AG04450 (cell line): ENCODE measurements around the gene SAMD10. TPM values are rescaled to one million over a fixed set of nuclear protein-coding genes. Genes with fewer than 3 reads are reported as not detected.

Experiments used
- CTCF ChIA-PET: fragments of 300-600, 350-600 bp; formaldehyde crosslinking; extraction: SDS; loops from one replicate; lab custom pipeline; 2022; ENCODE audit warnings: antibody characterized with exemption, inconsistent platforms; lab: Charles Lee
- POLR2A ChIA-PET: fragments of 350-600 bp; formaldehyde crosslinking; extraction: SDS; loops from one replicate; lab custom pipeline; 2021; ENCODE audit warnings: antibody characterized with exemption, inconsistent platforms; lab: Yijun Ruan, JAX
- DNase-seq: peaks from one replicate; pipeline ENCODE4 v3.0.0-alpha.2; 2011; ENCODE audit warnings: low read depth, low spot score
- H3K27ac ChIP-seq: one replicate; pipeline ENCODE4 v1.5.1; 2012; ENCODE audit warnings: low read depth, low read length, control low read depth
- H3K27me3 ChIP-seq: one replicate; pipeline ENCODE4 v1.6.0; 2012; ENCODE audit warnings: low read length; ENCODE audit not compliant: control insufficient read depth, insufficient read depth
- H3K4me3 ChIP-seq: 2 replicates; pipeline ENCODE4 v1.5.1; 2011; ENCODE audit warnings: mild to moderate bottlenecking, low read depth, low read length, control low read depth
- H3K9me3 ChIP-seq: 2 replicates; pipeline ENCODE4 v1.5.1; 2012; ENCODE audit warnings: low read length; ENCODE audit not compliant: control insufficient read depth, insufficient read depth
- CTCF ChIP-seq: IDR thresholded peaks from 2 replicates; pipeline ENCODE4 v1.5.1; 2011; ENCODE audit warnings: low read depth, low read length, control low read depth, inconsistent platforms
- polyA plus RNA-seq: library from polyadenylated mRNA; depleted of rRNA; stranded (reverse); fragments of >200 nt; gene quantifications from 2 replicates; pipeline ENCODE4 v1.2.3, GENCODE V29; 2011; rRNA removed
- small RNA-seq: library from RNA; depleted of rRNA; stranded (forward); fragments of <200 nt; gene quantifications from one replicate; pipeline ENCODE3, GENCODE V24; 2012; ENCODE audit warnings: low read depth; ENCODE audit not compliant: insufficient read length

The SAMD10 gene
- polyA plus RNA-seq, 1 experiment: 1.3 TPM

- no peaks in the 10 kb centered on the region for H3K27me3 ChIP-seq
- no peak overlapping the region for H3K27ac ChIP-seq
- no peaks in the 10 kb centered on the region for H3K9me3 ChIP-seq
- CTCF ChIA-PET: no interaction called here
- no peak for DNase-seq
- POLR2A ChIA-PET: no interaction called here
- TF ChIP-seq CTCF: no peak
- no peak overlapping the region for H3K4me3 ChIP-seq
Measured at GRCh38 chr20:63924241-63924640, 55.2 kb downstream of the SAMD10 start.

Small RNA genes lying within 50 kb of the gene (small RNA-seq; reads per million reads assigned to genes)
- gene MIR647: not detected

Other genes starting within 250 kb of the SAMD10 start
- gene LIME1, start 243.0 kb downstream of the SAMD10 start, polyA plus RNA-seq: 1.5 and 1.8 TPM in 2 replicates
- 26.0 and 27.6 TPM in 2 replicates for gene SLC2A4RG, start 239.9 kb downstream of the SAMD10 start, polyA plus RNA-seq
- gene ZBTB46, start 148.4 kb downstream of the SAMD10 start, polyA plus RNA-seq: 2.0 and 2.8 TPM in 2 replicates
- gene ABHD16B, start 118.1 kb downstream of the SAMD10 start, polyA plus RNA-seq: not detected in 2 replicates
- gene TPD52L2, start 114.4 kb downstream of the SAMD10 start, polyA plus RNA-seq: 202 and 219 TPM in 2 replicates
- gene DNAJC5, start 84.5 kb downstream of the SAMD10 start, polyA plus RNA-seq: 36.7 and 40.9 TPM in 2 replicates
- gene UCKL1, start 23.2 kb downstream of the SAMD10 start, polyA plus RNA-seq: 18.0 and 22.3 TPM in 2 replicates
- gene ZNF512B, start 9.7 kb downstream of the SAMD10 start, polyA plus RNA-seq: 4.0 and 6.0 TPM in 2 replicates
- 38.5 and 47.5 TPM in 2 replicates for gene PRPF6, start 1.5 kb upstream of the SAMD10 start, polyA plus RNA-seq
- gene C20orf204, start 56.5 kb upstream of the SAMD10 start, polyA plus RNA-seq: 0.01 and 0.07 TPM in 2 replicates
- not detected in 2 replicates for gene SOX18, start 70.0 kb upstream of the SAMD10 start, polyA plus RNA-seq
- gene TCEA2, start 83.6 kb upstream of the SAMD10 start, polyA plus RNA-seq: 12.8 and 18.0 TPM in 2 replicates
- gene RGS19, start 99.9 kb upstream of the SAMD10 start, polyA plus RNA-seq: 7.5 and 9.3 TPM in 2 replicates
- gene OPRL1, start 100.4 kb upstream of the SAMD10 start, polyA plus RNA-seq: 0.86 and 1.1 TPM in 2 replicates
- gene LKAAEAR1, start 104.8 kb upstream of the SAMD10 start, polyA plus RNA-seq: not detected in 2 replicates
- not detected in 2 replicates for gene NPBWR2, start 127.9 kb upstream of the SAMD10 start, polyA plus RNA-seq
- not detected in 2 replicates for gene MYT1, start 184.8 kb upstream of the SAMD10 start, polyA plus RNA-seq